Small intestine (tissue), 16 donors: ENCODE results near the gene CPT1B. TPM values are rescaled to one million over a fixed set of nuclear protein-coding genes. Genes with fewer than 3 reads are reported as not detected.
A peak's percentile ranks its signal among the peaks of the same experiment; 100 is the strongest.

Experiments
- DNase-seq, 2 donors: peaks; one replicate each; pipeline versions ENCODE4 v3.0.0 to v3.0.0-alpha.2; 2013
- FAIRE-seq: peaks from 2 replicates; lab custom pipeline; 2012; peaks lifted over from hg19 to GRCh38; lab: Jason Lieb, UNC
- H3K27ac ChIP-seq, 3 donors: one replicate each; pipeline ENCODE4 v1.5.1; 2013; ENCODE audit warnings: low read length in 2 of 3, mild to moderate bottlenecking in 2 of 3, control low read depth in 1 of 3, inconsistent platforms in 1 of 3, low read depth in 1 of 3, moderate library complexity in 1 of 3
- H3K27me3 ChIP-seq, 3 donors: one replicate each; pipeline ENCODE4 v1.6.1; 2013; ENCODE audit warnings: low read length in 3 of 3, inconsistent platforms in 1 of 3; ENCODE audit not compliant: control insufficient read depth in 3 of 3, insufficient read depth in 3 of 3
- H3K36me3 ChIP-seq, 3 donors: one replicate each; pipeline ENCODE4 v1.6.1; 2013; ENCODE audit warnings: low read length in 3 of 3, inconsistent platforms in 1 of 3, low read depth in 1 of 3, mild to moderate bottlenecking in 1 of 3, moderate library complexity in 1 of 3; ENCODE audit not compliant: control insufficient read depth in 3 of 3, insufficient read depth in 2 of 3
- H3K4me1 ChIP-seq, 3 donors: one replicate each; pipeline ENCODE4 v1.6.1; 2013; ENCODE audit warnings: low read length in 2 of 3, inconsistent platforms in 1 of 3, low read depth in 1 of 3, mild to moderate bottlenecking in 1 of 3, moderate library complexity in 1 of 3; ENCODE audit not compliant: control insufficient read depth in 3 of 3, insufficient read depth in 2 of 3
- H3K4me3 ChIP-seq, 3 donors: one replicate each; pipeline ENCODE4 v1.5.1; 2013; ENCODE audit warnings: low read length in 3 of 3, control low read depth in 1 of 3, inconsistent platforms in 1 of 3, low read depth in 1 of 3, mild to moderate bottlenecking in 1 of 3, moderate library complexity in 1 of 3
- H3K9me3 ChIP-seq, 2 donors: one replicate each; pipeline ENCODE4 v1.6.1; 2013; ENCODE audit warnings: low read depth in 1 of 2, low read length in 1 of 2; ENCODE audit not compliant: control insufficient read depth in 2 of 2, insufficient read depth in 1 of 2
- WGBS, 3 donors: extraction: QIAGEN DNeasy Blood & Tissue Kit; methylation state at CpG; one replicate each; pipeline ENCODE4 v1.1.7; 2013; 5-methylcytosine and 5-hydroxymethylcytosine counted together
- long read RNA-seq, 10 donors: transcript quantifications; one replicate each; lab custom pipeline, GENCODE V29; 2026
- polyA plus RNA-seq, 4 donors: library from polyadenylated mRNA; stranded (reverse) in 3 of 4; unstranded in 1 of 4; fragments of 200-250 nt in 3 of 4; fragments of 120-200 nt in 1 of 4; gene quantifications; one replicate each; pipeline versions ENCODE4 v1.2.1 to v1.2.3, GENCODE V29; 2013
- donor health status: healthy with polysubstance abuse.
- donor health status: control.
- donor health status: control.
- donor health status: Bipolar disorder and iron deficiency.
- donor health status: healthy.

The CPT1B gene
- polyA plus RNA-seq, result 100 to 1,000 TPM in 1 of 4 donors, 10 to 100 TPM in 3; 14.6 to 115 (median 42.4) TPM
- long read RNA-seq, donor 1, partial matches to known transcripts, result 0 of 1 reads
- long read RNA-seq, donor 1, other reads (novel, unspliced or antisense), result 0 of 1 reads
- long read RNA-seq, donor 2, partial matches to known transcripts, result 0 of 4 reads
- long read RNA-seq, donor 2, other reads (novel, unspliced or antisense), result 0 of 4 reads
- long read RNA-seq, donor 3, result 0 reads
- long read RNA-seq, donor 4, result 0 reads
- long read RNA-seq, donor 5, result 0 reads
- long read RNA-seq, donor 6, result 0 reads
- long read RNA-seq, donor 7, transcript CPT1B-201 (20 exons, 2,592 nt), result major isoform, 26 of 56 reads
- long read RNA-seq, donor 7, transcript CPT1B-203 (19 exons, 2,662 nt), result minor isoform, 6 of 56 reads
- long read RNA-seq, donor 7, partial matches to known transcripts, result 20 of 56 reads
- long read RNA-seq, donor 7, other reads (novel, unspliced or antisense), result 0 of 56 reads
- long read RNA-seq, donor 8, result 0 reads
- long read RNA-seq, donor 9, result 0 reads
- long read RNA-seq, donor 10, result 0 reads

DNA sequence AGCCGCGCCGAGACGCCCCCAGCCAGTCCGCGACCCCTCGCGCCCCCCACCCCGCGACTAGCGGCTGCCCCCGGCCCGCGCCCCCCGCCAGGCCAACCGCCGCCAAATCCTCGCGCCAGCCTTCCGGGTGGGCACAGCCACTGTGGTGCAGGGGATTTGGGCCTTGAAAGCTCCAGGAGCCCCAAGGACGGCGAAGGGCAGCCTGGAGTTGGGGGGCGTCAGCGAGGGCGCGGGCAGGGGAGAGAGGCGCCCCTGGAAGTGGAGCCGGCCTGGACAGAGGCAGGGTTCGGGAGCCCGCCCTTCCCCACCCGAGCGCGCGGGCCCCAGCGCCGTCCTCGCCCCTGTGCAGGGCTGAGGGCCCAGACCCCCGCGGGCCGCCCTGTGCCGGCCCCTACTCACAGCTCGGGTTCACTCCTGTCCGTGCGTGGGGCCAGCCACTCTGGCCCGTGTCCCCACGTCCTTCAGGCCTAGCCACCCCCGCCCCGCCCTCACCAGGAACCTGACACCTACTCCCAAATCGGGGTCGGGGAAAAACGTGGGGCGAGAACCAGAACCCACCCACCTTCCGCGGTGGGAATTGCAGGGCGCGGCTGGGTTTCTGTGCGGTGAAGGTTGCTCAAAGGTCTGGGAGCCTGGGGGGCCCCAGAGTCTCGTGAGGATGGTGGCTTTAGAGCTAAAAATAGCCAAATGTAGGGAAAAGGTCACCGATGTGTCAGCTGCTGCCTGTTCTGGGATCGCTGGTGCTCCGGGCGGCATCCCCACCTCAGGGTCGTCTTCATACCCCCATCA lies at the start of gene CPT1B:
Gene CPT1B, minus strand, starts transcription at position 441 of the 789 bp plus-strand sequence. CDS start 512 bp downstream, outside the sequence.
- peaks cover 2 to 25% (median 7%) of the 10 kb centered on the region in 3 donors for H3K4me1 ChIP-seq
- peak within 1 kb of the TSS in 1 of 3 donors; percentile 50 for H3K27ac ChIP-seq
- WGBS, 3 donors, result 21 to 27% (median 25%) methylated on average over 52 to 63 of the region's 63 CpGs
- peak in 1 of 2 donors; percentile 90 for DNase-seq
- H3K9me3 ChIP-seq, result no peaks in the 10 kb centered on the region
- H3K36me3 ChIP-seq, result peaks cover 0 to 57% (median 0%) of the 10 kb centered on the region in 3 donors
- peak within 1 kb of the TSS in 1 of 3 donors; percentile 0 for H3K4me3 ChIP-seq
- no peaks in the 10 kb centered on the region for H3K27me3 ChIP-seq
- FAIRE-seq, result no peak

DNA sequence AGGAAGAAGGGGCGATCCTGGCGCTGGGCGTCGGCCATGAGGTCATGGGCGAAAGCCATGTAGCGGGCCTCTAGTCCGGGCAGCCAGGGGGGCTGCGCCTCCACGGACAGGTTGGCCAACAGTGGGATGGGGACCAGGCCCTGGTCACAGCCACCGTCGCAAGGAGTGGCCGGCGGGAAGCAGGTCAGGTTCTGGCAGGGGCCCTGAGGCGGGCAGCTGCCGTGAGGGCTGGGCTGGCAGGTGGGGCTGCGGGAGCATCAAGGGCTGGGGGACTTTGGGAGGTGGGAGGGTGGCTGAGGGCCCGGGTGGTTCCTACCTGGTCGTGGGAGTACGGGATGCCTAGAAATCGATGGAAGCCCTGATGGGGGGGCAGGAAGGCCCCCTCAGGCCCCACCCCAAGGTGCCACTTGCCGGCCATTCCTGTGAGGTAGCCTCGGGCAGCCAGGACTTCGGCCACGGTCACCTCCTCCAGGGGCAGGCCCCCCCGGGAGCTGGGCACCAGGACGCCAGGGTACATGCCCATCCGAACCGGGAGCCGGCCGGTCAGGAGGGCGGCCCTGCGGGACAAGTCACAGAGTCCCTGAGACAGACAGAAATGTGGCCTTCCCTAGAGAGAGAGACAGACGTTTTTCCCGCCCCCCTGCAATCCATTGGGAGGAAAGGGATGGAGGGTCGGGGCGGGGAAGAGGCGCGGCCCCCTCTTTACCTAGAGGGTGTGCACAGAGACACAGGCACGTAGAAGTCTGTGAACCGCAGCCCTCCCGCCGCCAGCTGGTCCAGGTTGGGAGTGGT lies 48.8 kb upstream of the CPT1B start:
- peak overlapping the region; percentile 52 to 87 (median 64) for H3K27ac ChIP-seq
- DNase-seq (no peak), FAIRE-seq (no peak)
- H3K4me3 ChIP-seq, result peak overlapping the region; percentile 61 to 93 (median 77)
- WGBS, 3 donors, result 47 to 77% (median 72%) methylated on average over 35 to 42 of the region's 42 CpGs
- no peaks in the 10 kb centered on the region for H3K9me3 ChIP-seq
- H3K27me3 ChIP-seq, result no peaks in the 10 kb centered on the region
- peaks cover 0 to 14% (median 0%) of the 10 kb centered on the region in 3 donors for H3K36me3 ChIP-seq
- peaks cover 5 to 36% (median 12%) of the 10 kb centered on the region in 3 donors for H3K4me1 ChIP-seq

DNA sequence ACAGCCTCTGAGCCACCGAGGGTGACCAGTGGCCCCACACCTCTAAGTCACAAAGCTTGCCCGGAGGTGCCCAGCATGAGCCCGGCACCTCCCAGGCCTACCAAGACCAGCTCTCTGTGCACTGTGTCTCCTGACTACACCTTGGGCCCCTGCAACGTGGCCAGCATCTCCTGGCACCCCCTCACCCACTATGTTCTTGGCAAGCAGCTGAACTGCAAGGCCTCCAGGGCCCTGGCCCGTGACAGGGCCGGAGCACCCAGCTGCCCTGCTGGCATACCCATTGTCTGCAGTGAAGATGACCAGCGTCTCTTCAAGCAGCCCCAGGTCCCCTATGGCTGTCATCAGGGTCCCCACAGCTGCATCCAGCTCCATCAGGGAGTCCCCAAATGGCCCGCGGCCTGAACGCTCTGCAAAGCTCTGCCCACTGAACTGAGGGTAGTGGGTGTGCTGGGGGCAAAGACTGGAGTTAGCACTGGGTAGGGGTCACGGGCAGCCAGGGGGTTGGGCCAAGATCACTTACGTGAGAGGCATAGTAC lies 48.2 kb upstream of the CPT1B start:
- H3K27ac ChIP-seq, result no peak overlapping the region
- H3K36me3 ChIP-seq, result peaks cover 0 to 14% (median 0%) of the 10 kb centered on the region in 3 donors
- no peak overlapping the region for H3K4me3 ChIP-seq
- H3K27me3 ChIP-seq, result no peaks in the 10 kb centered on the region
- DNase-seq (no peak), FAIRE-seq (no peak)
- H3K4me1 ChIP-seq, result peaks cover 5 to 43% (median 12%) of the 10 kb centered on the region in 3 donors
- H3K9me3 ChIP-seq, result no peaks in the 10 kb centered on the region
- WGBS, 3 donors, result 85 to 89% (median 88%) methylated on average over 12 of the region's 12 CpGs

GRCh38 chr22:50625568-50626313 lies 47.5 kb upstream of the CPT1B start:
- DNase-seq (no peak), FAIRE-seq (no peak)
- H3K4me1 ChIP-seq, result peaks cover 5 to 47% (median 12%) of the 10 kb centered on the region in 3 donors
- H3K27ac ChIP-seq, result no peak overlapping the region
- H3K36me3 ChIP-seq, result peaks cover 0 to 14% (median 0%) of the 10 kb centered on the region in 3 donors
- no peaks in the 10 kb centered on the region for H3K27me3 ChIP-seq
- no peaks in the 10 kb centered on the region for H3K9me3 ChIP-seq
- H3K4me3 ChIP-seq, result no peak overlapping the region
- 75 to 90% (median 86%) methylated on average over 24 to 27 of the region's 27 CpGs for WGBS, 3 donors

- Histone ChIP-seq H3K4me3 (no peak overlapping the region), H3K27ac (no peak overlapping the region), H3K4me1 (peaks cover 5 to 50% (median 12%) of the 10 kb centered on the region in 3 donors), H3K36me3 (peaks cover 0 to 14% (median 0%) of the 10 kb centered on the region in 3 donors), H3K27me3 (no peaks in the 10 kb centered on the region), H3K9me3 (no peaks in the 10 kb centered on the region)
- FAIRE-seq, result no peak
- DNase-seq, result peak; percentile 21 to 48
- 43 to 66% (median 44%) methylated on average over 14 of the region's 14 CpGs for WGBS, 3 donors
Measured at GRCh38 chr22:50625131-50625567, 46.9 kb upstream of the CPT1B start.

- Histone ChIP-seq H3K27me3 (peaks cover 0 to 4% (median 0%) of the 10 kb centered on the region in 3 donors), H3K9me3 (no peaks in the 10 kb centered on the region), H3K36me3 (peaks cover 0 to 14% (median 0%) of the 10 kb centered on the region in 3 donors), H3K4me3 (no peak overlapping the region), H3K4me1 (peaks cover 5 to 55% (median 12%) of the 10 kb centered on the region in 3 donors), H3K27ac (no peak overlapping the region)
- DNase-seq (no peak), FAIRE-seq (no peak)
- WGBS, 3 donors, result 67 to 75% (median 74%) methylated on average over 16 of the region's 16 CpGs
Measured at GRCh38 chr22:50624347-50625130, 46.3 kb upstream of the CPT1B start.
